Measurements from ENCODE around the gene CDK5RAP2. TPM values are rescaled to one million over a fixed set of nuclear protein-coding genes. Genes with fewer than 3 reads are reported as not detected.

CDK5RAP2 gene
- total and polyA plus RNA-seq, 9 of the 15 experiments (the other 6 are each of a cell fraction or from before 2014, with no cell fraction given), result 19.9 to 68.8 (median 42.2) TPM

- intact Hi-C loops (cut with micrococcal nuclease) (no loop called here), in situ Hi-C loops (cut with MboI) (no loop called here)
- H3K4me3 ChIP-seq, result no peak overlapping the region
- no peaks in the 10 kb centered on the region for H3K9me1 ChIP-seq (ENCODE audit: control insufficient read depth, insufficient read depth, low read length)
- H3K4me1 ChIP-seq (replicated peaks in 1 of 2; ENCODE audit: control insufficient read depth in 2 of 2, insufficient read depth in 2 of 2, low read length in 2 of 2), result peaks cover 0 to 1% of the 10 kb centered on the region in 2 experiments; a peak in 1 of 5 replicates
- H3K27ac ChIP-seq (ENCODE audit: extremely low read depth, low read depth, low read length), result no peak overlapping the region
- no TSS peak for BruUV-seq (replicated peaks)
- DNase-seq (ENCODE audit: extremely low read depth in 1 of 4, low spot score in 3 of 4) (no peak), FAIRE-seq (no peak), ATAC-seq (no peak)
- no peaks in the 10 kb centered on the region for H3K9me3 ChIP-seq (replicated peaks; ENCODE audit: control insufficient read depth, insufficient read depth, low read depth, low read length)
- H4K20me1 ChIP-seq (replicated peaks; ENCODE audit: control insufficient read depth, insufficient read depth, low read length), result no peaks in the 10 kb centered on the region
- POLR2A ChIA-PET, result interaction anchor here (1.1 kb wide), 1 partner anchor 17 kb away, joined by 4 read pairs; no protein-coding TSS in a partner anchor
- 94% methylated on average over 3 of the region's 3 CpGs for WGBS (ENCODE audit: insufficient coverage, low coverage, missing lambda C conversion rate)
- peaks cover 45% of the 10 kb centered on the region for H3K36me3 ChIP-seq (ENCODE audit: control insufficient read depth, insufficient read depth, low read length)
- no peak overlapping the region for H3K4me2 ChIP-seq (ENCODE audit: insufficient read depth, low read length)
- no peaks in the 10 kb centered on the region for H3K27me3 ChIP-seq (ENCODE audit: control insufficient read depth in 2 of 2, insufficient read depth in 2 of 2, low read length in 2 of 2)
- H3K9ac ChIP-seq (ENCODE audit: insufficient read depth in 1 of 2, low read depth in 2 of 2, low read length in 2 of 2), result no peak overlapping the region
- H2AFZ ChIP-seq (ENCODE audit: low read depth, low read length), result no peak overlapping the region
- no peak for TF ChIP-seq ZNF407 (IDR thresholded peaks at IDR 0.05; ENCODE audit: low read depth)
- TF ChIP-seq RBM17 (IDR thresholded peaks at IDR 0.05; ENCODE audit: borderline replicate concordance, low read depth, low read length), result no peak
- peaks cover 16% of the 10 kb centered on the region for H3K79me2 ChIP-seq (ENCODE audit: control insufficient read depth, insufficient read depth, low read length)
- CTCF ChIA-PET (ENCODE audit: low intra/inter-chr PET ratio), result interaction anchor here (0.6 kb wide), 1 partner anchor 19 kb away, joined by 3 read pairs; no protein-coding TSS in a partner anchor
Observed at GRCh38 chr9:120556775-120557174, 23.2 kb downstream of the CDK5RAP2 start.

Measured in K562 (cell line).